ENCODE data around the gene GDI2.
"Not testable (repeated sequence)": the region's sequence is repeated elsewhere in the genome, so short reads cannot be mapped to it uniquely, and the experiment has no call there.

The GDI2 gene

GRCh38 chr10:5818894-5819293 is 5.7 kb upstream of the GDI2 start:
- H3K9ac ChIP-seq (ENCODE audit: low read length) = no peak overlapping the region
- H3K27ac ChIP-seq (ENCODE audit: low read depth, low read length) = no peak overlapping the region
- no peak overlapping the region for H3K4me3 ChIP-seq (ENCODE audit: low read depth in 1 of 2, low read length in 2 of 2)
- H3K27me3 ChIP-seq (ENCODE audit: control insufficient read depth in 1 of 2, insufficient read depth in 2 of 2, low read length in 2 of 2) = no peaks in the 10 kb centered on the region
- peaks cover 11% of the 10 kb centered on the region for H3K4me1 ChIP-seq (ENCODE audit: insufficient read depth, low read length)
- no peaks in the 10 kb centered on the region for H3K36me3 ChIP-seq (ENCODE audit: insufficient read depth, low read length)
- H3K9me3 ChIP-seq (ENCODE audit: low read length) = no peaks in the 10 kb centered on the region

- H3K4me3 ChIP-seq (ENCODE audit: low read depth in 1 of 2, low read length in 2 of 2) = no peak overlapping the region
- no peaks in the 10 kb centered on the region for H3K36me3 ChIP-seq (ENCODE audit: insufficient read depth, low read length)
- peaks cover 11% of the 10 kb centered on the region for H3K4me1 ChIP-seq (ENCODE audit: insufficient read depth, low read length)
- no peaks in the 10 kb centered on the region for H3K27me3 ChIP-seq (ENCODE audit: control insufficient read depth in 1 of 2, insufficient read depth in 2 of 2, low read length in 2 of 2)
- H3K27ac ChIP-seq (ENCODE audit: low read depth, low read length) = no peak overlapping the region
- no peak overlapping the region for H3K9ac ChIP-seq (ENCODE audit: low read length)
- no peaks in the 10 kb centered on the region for H3K9me3 ChIP-seq (ENCODE audit: low read length)
Observed at GRCh38 chr10:5818048-5818331, 4.8 kb upstream of the GDI2 start.

GRCh38 chr10:5817322-5818047 is 4.3 kb upstream of the GDI2 start:
- Histone ChIP-seq H3K9me3 (ENCODE audit: low read length) (no peaks in the 10 kb centered on the region), H3K36me3 (ENCODE audit: insufficient read depth, low read length) (no peaks in the 10 kb centered on the region), H3K4me3 (ENCODE audit: low read depth in 1 of 2, low read length in 2 of 2) (no peak overlapping the region), H3K27me3 (ENCODE audit: control insufficient read depth in 1 of 2, insufficient read depth in 2 of 2, low read length in 2 of 2) (no peaks in the 10 kb centered on the region), H3K4me1 (ENCODE audit: insufficient read depth, low read length) (peaks cover 11% of the 10 kb centered on the region), H3K9ac (ENCODE audit: low read length) (no peak overlapping the region), H3K27ac (ENCODE audit: low read depth, low read length) (no peak overlapping the region)

- Histone ChIP-seq H3K4me3 (ENCODE audit: low read depth in 1 of 2, low read length in 2 of 2) (no peak overlapping the region), H3K27ac (ENCODE audit: low read depth, low read length) (no peak overlapping the region), H3K36me3 (ENCODE audit: insufficient read depth, low read length) (no peaks in the 10 kb centered on the region), H3K4me1 (ENCODE audit: insufficient read depth, low read length) (peaks cover 22% of the 10 kb centered on the region), H3K9me3 (ENCODE audit: low read length) (no peaks in the 10 kb centered on the region), H3K27me3 (ENCODE audit: control insufficient read depth in 1 of 2, insufficient read depth in 2 of 2, low read length in 2 of 2) (no peaks in the 10 kb centered on the region), H3K9ac (ENCODE audit: low read length) (no peak overlapping the region)
Observed at GRCh38 chr10:5816170-5816569, 2.9 kb upstream of the GDI2 start.

DNA sequence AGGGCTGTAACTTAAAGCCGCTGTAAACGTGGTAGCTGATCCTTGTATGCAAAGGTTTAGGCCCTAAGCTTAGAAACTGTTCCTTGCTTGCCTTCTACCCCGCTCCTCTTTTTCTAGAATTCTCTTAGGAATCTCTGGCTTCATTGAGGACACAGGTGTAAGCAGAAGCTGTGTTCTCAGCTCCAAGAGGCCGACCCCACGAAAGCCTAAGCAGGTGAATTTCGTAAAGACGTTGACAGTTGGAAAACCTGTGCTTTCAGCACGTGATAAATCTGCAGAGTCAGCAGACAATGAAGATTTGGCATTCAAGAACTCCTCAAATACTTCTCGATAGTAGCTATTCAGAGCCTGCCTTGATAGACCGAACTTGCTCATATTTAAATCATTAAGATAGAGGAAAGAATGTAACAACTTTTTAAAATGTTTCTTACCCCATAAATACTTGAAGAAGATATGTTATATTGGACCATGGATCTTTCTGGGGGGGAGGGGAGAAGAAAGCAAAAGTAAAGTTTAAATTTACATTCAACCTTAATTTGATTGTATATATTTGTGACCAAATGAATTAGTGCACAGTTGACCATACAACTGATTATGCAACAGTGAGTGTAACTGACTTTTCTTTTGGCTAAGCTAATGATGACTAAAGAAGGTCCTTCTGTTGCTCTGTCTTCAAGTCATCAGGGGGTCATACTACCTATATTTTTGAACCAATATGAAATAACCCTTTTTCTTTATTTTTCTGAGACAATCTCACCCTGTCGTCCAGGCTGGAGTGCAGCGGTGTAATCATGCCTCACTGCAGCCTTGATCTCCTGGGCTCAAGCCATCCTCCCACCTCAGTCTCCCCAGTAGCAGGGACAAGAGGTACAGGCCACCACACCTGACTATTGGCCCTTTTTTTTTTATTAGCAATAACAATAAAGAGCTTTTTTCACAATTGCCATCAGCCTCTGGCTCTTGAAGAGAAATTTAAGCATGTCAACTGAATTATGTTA is 1.2 kb upstream of the GDI2 start:
- Histone ChIP-seq H3K4me1 (ENCODE audit: insufficient read depth, low read length) (peaks cover 37% of the 10 kb centered on the region), H3K4me3 (ENCODE audit: low read depth in 1 of 2, low read length in 2 of 2) (peak overlapping the region; percentile 76 to 92), H3K27me3 (ENCODE audit: control insufficient read depth in 1 of 2, insufficient read depth in 2 of 2, low read length in 2 of 2) (no peaks in the 10 kb centered on the region), H3K9me3 (ENCODE audit: low read length) (no peaks in the 10 kb centered on the region), H3K9ac (ENCODE audit: low read length) (peak overlapping the region; percentile 92), H3K27ac (ENCODE audit: low read depth, low read length) (peak overlapping the region; percentile 87), H3K36me3 (ENCODE audit: insufficient read depth, low read length) (no peaks in the 10 kb centered on the region)

- no peaks in the 10 kb centered on the region for H3K9me3 ChIP-seq (ENCODE audit: low read length)
- H3K4me1 ChIP-seq (ENCODE audit: insufficient read depth, low read length) = peaks cover 40% of the 10 kb centered on the region
- H3K36me3 ChIP-seq (ENCODE audit: insufficient read depth, low read length) = no peaks in the 10 kb centered on the region
- peak overlapping the region; percentile 82 for H3K9ac ChIP-seq (ENCODE audit: low read length)
- H3K4me3 ChIP-seq (ENCODE audit: low read depth in 1 of 2, low read length in 2 of 2) = peak overlapping the region; percentile 66 to 92
- H3K27me3 ChIP-seq (ENCODE audit: control insufficient read depth in 1 of 2, insufficient read depth in 2 of 2, low read length in 2 of 2) = no peaks in the 10 kb centered on the region
- H3K27ac ChIP-seq (ENCODE audit: low read depth, low read length) = peak overlapping the region; percentile 87
Observed at GRCh38 chr10:5813091-5813340, 218 bp downstream of the GDI2 start.

DNA sequence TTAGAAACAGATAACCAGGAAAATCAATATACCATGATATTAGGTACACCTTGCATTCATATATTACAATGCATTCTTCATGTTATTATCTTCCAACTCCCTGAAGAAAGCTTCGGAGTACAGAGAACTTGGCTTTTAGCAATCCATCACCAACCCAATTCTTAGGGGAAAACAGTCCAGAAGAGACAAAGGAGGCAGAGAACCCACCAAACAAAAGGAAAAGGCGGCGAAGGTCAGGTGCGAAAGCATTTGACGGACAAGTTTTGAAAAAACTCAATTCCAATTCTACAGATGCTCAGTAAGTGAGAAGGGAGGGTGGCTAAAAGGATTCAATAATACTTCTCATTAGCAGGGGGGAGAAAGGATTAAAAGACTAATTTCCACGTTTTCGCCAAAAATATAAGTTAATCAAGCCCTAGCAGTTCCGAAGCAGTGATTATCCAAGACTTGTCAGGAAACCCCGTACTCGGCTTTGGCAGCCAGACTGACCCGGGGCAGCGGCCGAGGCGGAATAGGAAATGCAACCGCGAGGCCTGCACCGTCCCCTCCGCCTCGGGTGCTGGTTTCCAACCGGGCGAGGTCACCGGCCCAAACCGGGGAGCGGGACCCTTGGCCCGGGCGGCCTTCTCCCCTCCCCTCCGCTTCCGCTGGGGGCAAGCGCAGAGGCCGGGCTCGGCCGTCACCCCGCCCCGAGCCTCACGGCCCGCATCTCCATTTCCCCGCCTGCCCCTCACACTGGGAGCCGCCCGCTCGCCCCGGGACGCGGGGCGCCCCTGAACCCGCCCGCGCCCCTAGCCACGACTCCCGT is 747 bp downstream of the GDI2 start:
- peak overlapping the region; percentile 66 to 92 for H3K4me3 ChIP-seq (ENCODE audit: low read depth in 1 of 2, low read length in 2 of 2)
- H3K9me3 ChIP-seq (ENCODE audit: low read length) = no peaks in the 10 kb centered on the region
- H3K27ac ChIP-seq (ENCODE audit: low read depth, low read length) = peak overlapping the region; percentile 87
- H3K4me1 ChIP-seq (ENCODE audit: insufficient read depth, low read length) = peaks cover 43% of the 10 kb centered on the region
- peak overlapping the region; percentile 82 for H3K9ac ChIP-seq (ENCODE audit: low read length)
- H3K36me3 ChIP-seq (ENCODE audit: insufficient read depth, low read length) = no peaks in the 10 kb centered on the region
- H3K27me3 ChIP-seq (ENCODE audit: control insufficient read depth in 1 of 2, insufficient read depth in 2 of 2, low read length in 2 of 2) = no peaks in the 10 kb centered on the region

- Histone ChIP-seq H3K4me1 (ENCODE audit: insufficient read depth, low read length) (peaks cover 54% of the 10 kb centered on the region), H3K9me3 (ENCODE audit: low read length) (no peaks in the 10 kb centered on the region), H3K36me3 (ENCODE audit: insufficient read depth, low read length) (no peaks in the 10 kb centered on the region), H3K4me3 (ENCODE audit: low read depth in 1 of 2, low read length in 2 of 2) (no peak overlapping the region), H3K27ac (ENCODE audit: low read depth, low read length) (no peak overlapping the region), H3K9ac (ENCODE audit: low read length) (no peak overlapping the region), H3K27me3 (ENCODE audit: control insufficient read depth in 1 of 2, insufficient read depth in 2 of 2, low read length in 2 of 2) (no peaks in the 10 kb centered on the region)
Observed at GRCh38 chr10:5811387-5811821, 1.8 kb downstream of the GDI2 start.

DNA sequence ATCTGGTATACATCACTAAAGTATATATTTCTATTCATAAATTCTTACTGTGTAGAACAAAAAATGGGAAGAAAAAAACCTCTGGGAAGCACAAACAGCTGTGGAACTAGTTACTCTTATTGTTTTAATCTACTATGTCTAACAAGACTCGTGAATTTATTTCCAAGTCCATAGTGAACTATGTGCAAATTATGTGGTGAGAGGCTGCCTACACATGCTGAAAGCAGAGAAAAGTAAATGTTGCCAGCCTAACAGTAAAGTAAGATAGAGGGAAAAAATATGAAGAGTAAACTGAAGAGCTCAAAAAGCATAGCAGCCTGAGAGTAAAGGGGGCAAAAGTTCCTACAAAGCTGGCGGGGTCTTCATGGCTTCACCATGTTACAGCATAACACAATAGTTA is 3.0 kb downstream of the GDI2 start:
- Histone ChIP-seq H3K4me3 (ENCODE audit: low read depth in 1 of 2, low read length in 2 of 2) (no peak overlapping the region), H3K4me1 (ENCODE audit: insufficient read depth, low read length) (peaks cover 61% of the 10 kb centered on the region), H3K9ac (ENCODE audit: low read length) (no peak overlapping the region), H3K9me3 (ENCODE audit: low read length) (no peaks in the 10 kb centered on the region), H3K27me3 (ENCODE audit: control insufficient read depth in 1 of 2, insufficient read depth in 2 of 2, low read length in 2 of 2) (no peaks in the 10 kb centered on the region), H3K27ac (ENCODE audit: low read depth, low read length) (no peak overlapping the region), H3K36me3 (ENCODE audit: insufficient read depth, low read length) (no peaks in the 10 kb centered on the region)

GRCh38 chr10:5809527-5810154 is 3.6 kb downstream of the GDI2 start:
- Histone ChIP-seq H3K9me3 (ENCODE audit: low read length) (no peaks in the 10 kb centered on the region), H3K9ac (ENCODE audit: low read length) (no peak overlapping the region), H3K36me3 (ENCODE audit: insufficient read depth, low read length) (no peaks in the 10 kb centered on the region), H3K4me3 (ENCODE audit: low read depth in 1 of 2, low read length in 2 of 2) (no peak overlapping the region), H3K27me3 (ENCODE audit: control insufficient read depth in 1 of 2, insufficient read depth in 2 of 2, low read length in 2 of 2) (no peaks in the 10 kb centered on the region), H3K4me1 (ENCODE audit: insufficient read depth, low read length) (peaks cover 57% of the 10 kb centered on the region), H3K27ac (ENCODE audit: low read depth, low read length) (no peak overlapping the region)

DNA sequence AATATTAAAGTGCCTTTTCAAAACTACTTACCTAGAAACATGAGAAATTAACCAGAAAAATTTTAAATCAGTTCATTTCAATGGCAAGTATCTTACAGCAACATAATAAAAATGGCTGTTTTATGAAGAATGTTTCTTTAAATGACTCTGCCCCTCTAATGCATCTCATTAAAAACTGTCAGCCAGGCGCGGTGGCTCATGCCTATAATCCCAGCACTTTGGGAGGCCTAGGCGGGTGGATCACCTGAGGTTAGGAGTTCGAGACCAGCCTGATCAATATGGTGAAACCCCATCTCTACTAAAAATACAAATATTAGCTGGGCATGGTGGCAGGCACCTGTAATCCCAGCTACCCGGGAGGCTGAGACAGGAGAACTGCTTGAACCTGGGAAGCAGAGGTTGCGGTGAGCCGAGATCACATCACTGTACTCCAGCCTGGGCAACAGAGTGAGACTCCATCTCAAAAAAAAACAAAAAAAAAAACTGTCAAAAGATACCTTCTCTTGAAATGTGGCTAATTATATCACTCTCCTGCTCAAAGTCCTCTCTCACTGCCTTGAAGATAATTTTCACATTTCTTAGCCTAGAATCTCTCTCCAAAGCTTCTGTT is 4.3 kb downstream of the GDI2 start:
- not testable (repeated sequence) for H3K4me3 ChIP-seq (ENCODE audit: low read depth in 1 of 2, low read length in 2 of 2)
- peaks cover 54% of the 10 kb centered on the region for H3K4me1 ChIP-seq (ENCODE audit: insufficient read depth, low read length)

More for the DNA sequence above, 4.3 kb downstream of the GDI2 start:
- H3K9ac ChIP-seq (ENCODE audit: low read length); H3K27ac ChIP-seq (ENCODE audit: low read depth, low read length); H3K9me3 ChIP-seq (ENCODE audit: low read length); H3K36me3 ChIP-seq (ENCODE audit: insufficient read depth, low read length); H3K27me3 ChIP-seq (ENCODE audit: control insufficient read depth in 1 of 2, insufficient read depth in 2 of 2, low read length in 2 of 2): not testable (repeated sequence)

Measured in muscle layer of colon (tissue), 2 donors.